ENCODE results near the gene TENT4A. TPM values are rescaled to one million over a fixed set of nuclear protein-coding genes. Genes with fewer than 3 reads are reported as not detected.

TENT4A gene
- total and polyA plus RNA-seq, 2 of the 4 experiments (the other 2 are of a cell fraction) = 5.9 to 17.2 TPM

DNA sequence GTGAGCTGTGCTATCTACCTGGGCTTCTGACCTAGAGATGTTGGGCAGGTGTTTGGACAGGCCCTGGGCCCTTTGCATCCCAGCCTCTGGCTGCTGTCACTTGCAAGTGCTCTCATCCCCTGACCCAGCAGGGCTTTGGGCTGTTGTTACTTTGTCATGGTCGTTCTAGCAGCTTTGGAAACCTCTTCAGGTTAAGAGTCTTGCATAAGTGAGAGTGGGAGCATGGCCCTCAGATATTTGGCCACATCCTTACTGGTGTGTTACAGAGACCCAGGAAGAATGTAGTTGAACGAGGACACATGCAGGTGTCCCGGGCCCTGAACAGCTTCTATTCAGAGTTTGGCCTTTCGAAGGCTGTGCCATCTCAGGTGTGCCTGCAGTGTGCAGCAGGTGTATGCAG lies 4.5 kb downstream of the TENT4A start:
- H3K18ac ChIP-seq (ENCODE audit: low read depth, low read length) = no peak overlapping the region
- H3K4me1 ChIP-seq (ENCODE audit: control insufficient read depth, insufficient read depth, low read length) = peaks cover 41% of the 10 kb centered on the region
- ATAC-seq (ENCODE audit: low read depth) (no peak), DNase-seq (no peak)
- no TSS peak for BruUV-seq (replicated peaks)
- no CpG with 5 or more reads among the region's 4 CpGs for WGBS, 2 experiments (ENCODE audit: extremely low coverage in 2 of 2, insufficient read length in 1 of 2)
- H2BK120ac ChIP-seq (ENCODE audit: low read depth, low read length) = no peak overlapping the region
- H2BK20ac ChIP-seq (ENCODE audit: low read depth, low read length) = no peak overlapping the region
- no peak overlapping the region for H2BK15ac ChIP-seq (ENCODE audit: low read depth, low read length)
- no peak overlapping the region for H2BK5ac ChIP-seq (ENCODE audit: low read depth, low read length, poor library complexity, severe bottlenecking)
- no peaks in the 10 kb centered on the region for H3K9me3 ChIP-seq (ENCODE audit: control insufficient read depth, insufficient read depth, low read length)
- H4K5ac ChIP-seq (ENCODE audit: low read depth, low read length) = no peak overlapping the region
- ChIA-PET POLR2A (ENCODE audit: unreplicated experiment) (no interaction called here), CTCF (no interaction called here)
- peaks cover 80% of the 10 kb centered on the region for H4K20me1 ChIP-seq (ENCODE audit: insufficient read depth, low read length)
- H3K4me3 ChIP-seq (ENCODE audit: insufficient read depth, low read depth, low read length) = no peak overlapping the region
- TF ChIP-seq MXI1 (IDR thresholded peaks at IDR 0.05; ENCODE audit: borderline replicate concordance, low read depth, low read length) = no peak
- no peak for TF ChIP-seq RFX5 (IDR thresholded peaks at IDR 0.05; ENCODE audit: low read depth, low read length)
- TF ChIP-seq MAFK (IDR thresholded peaks at IDR 0.05; ENCODE audit: low read depth, low read length) = no peak
- TF ChIP-seq MAZ (IDR thresholded peaks at IDR 0.05; ENCODE audit: borderline replicate concordance, low read depth, low read length) = no peak
- TF ChIP-seq BHLHE40 (IDR thresholded peaks at IDR 0.05; ENCODE audit: low read depth, low read length) = no peak
- TF ChIP-seq NFE2L2 (IDR thresholded peaks at IDR 0.05; ENCODE audit: low read depth, low read length) = no peak
- TF ChIP-seq, protein P1, sequence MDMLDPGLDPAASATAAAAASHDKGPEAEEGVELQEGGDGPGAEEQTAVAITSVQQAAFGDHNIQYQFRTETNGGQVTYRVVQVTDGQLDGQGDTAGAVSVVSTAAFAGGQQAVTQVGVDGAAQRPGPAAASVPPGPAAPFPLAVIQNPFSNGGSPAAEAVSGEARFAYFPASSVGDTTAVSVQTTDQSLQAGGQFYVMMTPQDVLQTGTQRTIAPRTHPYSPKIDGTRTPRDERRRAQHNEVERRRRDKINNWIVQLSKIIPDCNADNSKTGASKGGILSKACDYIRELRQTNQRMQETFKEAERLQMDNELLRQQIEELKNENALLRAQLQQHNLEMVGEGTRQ (IDR thresholded peaks at IDR 0.05; ENCODE audit: low read depth, low read length) = no peak
- TF ChIP-seq RAD21 (IDR thresholded peaks at IDR 0.05; ENCODE audit: low read length) = no peak
- no peak for TF ChIP-seq CHD1 (IDR thresholded peaks at IDR 0.05; ENCODE audit: low read depth, low read length)
- TF ChIP-seq FOS (IDR thresholded peaks at IDR 0.05; ENCODE audit: low read depth, low read length) = no peak
- TF ChIP-seq, protein P2, sequence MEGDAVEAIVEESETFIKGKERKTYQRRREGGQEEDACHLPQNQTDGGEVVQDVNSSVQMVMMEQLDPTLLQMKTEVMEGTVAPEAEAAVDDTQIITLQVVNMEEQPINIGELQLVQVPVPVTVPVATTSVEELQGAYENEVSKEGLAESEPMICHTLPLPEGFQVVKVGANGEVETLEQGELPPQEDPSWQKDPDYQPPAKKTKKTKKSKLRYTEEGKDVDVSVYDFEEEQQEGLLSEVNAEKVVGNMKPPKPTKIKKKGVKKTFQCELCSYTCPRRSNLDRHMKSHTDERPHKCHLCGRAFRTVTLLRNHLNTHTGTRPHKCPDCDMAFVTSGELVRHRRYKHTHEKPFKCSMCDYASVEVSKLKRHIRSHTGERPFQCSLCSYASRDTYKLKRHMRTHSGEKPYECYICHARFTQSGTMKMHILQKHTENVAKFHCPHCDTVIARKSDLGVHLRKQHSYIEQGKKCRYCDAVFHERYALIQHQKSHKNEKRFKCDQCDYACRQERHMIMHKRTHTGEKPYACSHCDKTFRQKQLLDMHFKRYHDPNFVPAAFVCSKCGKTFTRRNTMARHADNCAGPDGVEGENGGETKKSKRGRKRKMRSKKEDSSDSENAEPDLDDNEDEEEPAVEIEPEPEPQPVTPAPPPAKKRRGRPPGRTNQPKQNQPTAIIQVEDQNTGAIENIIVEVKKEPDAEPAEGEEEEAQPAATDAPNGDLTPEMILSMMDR (conservative IDR thresholded peaks at IDR 0.05; ENCODE audit: low read depth, low read length) = no peak
- TF ChIP-seq RCOR1 (IDR thresholded peaks at IDR 0.05; ENCODE audit: insufficient replicate concordance, low read length) = no peak
- TF ChIP-seq CEBPB (IDR thresholded peaks at IDR 0.05; ENCODE audit: low read depth, low read length) = no peak
- no peak for TF ChIP-seq POLR2A (IDR thresholded peaks at IDR 0.05; ENCODE audit: low read depth, low read length)
- TF ChIP-seq, protein P3, sequence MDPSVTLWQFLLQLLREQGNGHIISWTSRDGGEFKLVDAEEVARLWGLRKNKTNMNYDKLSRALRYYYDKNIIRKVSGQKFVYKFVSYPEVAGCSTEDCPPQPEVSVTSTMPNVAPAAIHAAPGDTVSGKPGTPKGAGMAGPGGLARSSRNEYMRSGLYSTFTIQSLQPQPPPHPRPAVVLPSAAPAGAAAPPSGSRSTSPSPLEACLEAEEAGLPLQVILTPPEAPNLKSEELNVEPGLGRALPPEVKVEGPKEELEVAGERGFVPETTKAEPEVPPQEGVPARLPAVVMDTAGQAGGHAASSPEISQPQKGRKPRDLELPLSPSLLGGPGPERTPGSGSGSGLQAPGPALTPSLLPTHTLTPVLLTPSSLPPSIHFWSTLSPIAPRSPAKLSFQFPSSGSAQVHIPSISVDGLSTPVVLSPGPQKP (IDR thresholded peaks at IDR 0.05; ENCODE audit: borderline replicate concordance, low read depth, low read length) = no peak
- no peak for TF ChIP-seq SMC3 (IDR thresholded peaks at IDR 0.05; ENCODE audit: low read depth, low read length)
- peak overlapping the region; percentile 46 for H3K23ac ChIP-seq (ENCODE audit: low read depth, low read length)
- no peak overlapping the region for H3K14ac ChIP-seq (replicated peaks; ENCODE audit: low read depth, low read length)
- H3K27me3 ChIP-seq (ENCODE audit: control insufficient read depth, insufficient read depth, low read length) = no peaks in the 10 kb centered on the region
- H3K27ac ChIP-seq (ENCODE audit: insufficient read depth, low read length) = no peak overlapping the region
- H4K8ac ChIP-seq (ENCODE audit: low read depth in 2 of 2, low read length in 2 of 2) = no peak overlapping the region
- no peak overlapping the region for H2AFZ ChIP-seq (replicated peaks; ENCODE audit: low read length, poor library complexity)
- no peak overlapping the region for H2AK5ac ChIP-seq (ENCODE audit: low read depth, low read length)
- dilution Hi-C loops (cut with HindIII; ENCODE audit: low sequenced_read_pairs, unreplicated experiment) = no loop called here
- H3K9me1 ChIP-seq (ENCODE audit: insufficient read depth, low read length) = peaks cover 52% of the 10 kb centered on the region
- peaks cover 0 to 62% of the 10 kb centered on the region in 2 experiments; a peak in 2 of 4 replicates for H3K79me1 ChIP-seq (ENCODE audit: low read depth in 1 of 2, low read length in 2 of 2)
- H4K91ac ChIP-seq (ENCODE audit: insufficient read depth, low read depth, low read length) = no peak overlapping the region
- no peak overlapping the region for H3K9ac ChIP-seq (ENCODE audit: low read depth, low read length)
- H3K4ac ChIP-seq (ENCODE audit: low read depth, low read length) = no peak overlapping the region
- in situ Hi-C loops (cut with MboI; ENCODE audit: low sequenced_read_pairs) = no loop called here
- intact Hi-C loops (cut with micrococcal nuclease) = no loop called here
- H3K4me2 ChIP-seq (ENCODE audit: low read depth, low read length) = no peak overlapping the region; the same call in 1 of the 2 replicates
- no peak overlapping the region for H3K56ac ChIP-seq (ENCODE audit: extremely low read depth, insufficient read depth, low read length)
- H2AK9ac ChIP-seq (replicated peaks; ENCODE audit: low read depth, low read length, poor library complexity) = no peak overlapping the region
- no peaks in the 10 kb centered on the region; the same call in 1 of the 2 replicates for H3K36me3 ChIP-seq (ENCODE audit: control insufficient read depth, insufficient read depth, low read length)
